ENCODE measurements around the gene GUCY1A2.
"Not testable (repeated sequence)": the region's sequence is repeated elsewhere in the genome, so short reads cannot be mapped to it uniquely, and the experiment has no call there.

Gene GUCY1A2

GRCh38 chr11:107018219-107018901, at the start of gene GUCY1A2:
Gene GUCY1A2, minus strand, starts transcription at chr11:107018476. Its CDS starts 421 bp downstream, at chr11:107018055.
- Histone ChIP-seq H3K27ac (ENCODE audit: low read depth, low read length) (no peak within 1 kb of the TSS), H3K36me3 (ENCODE audit: control insufficient read depth, insufficient read depth, low read length) (no peaks in the 10 kb centered on the region), H3K9ac (ENCODE audit: low read depth, low read length) (peak within 1 kb of the TSS; percentile 24; the same call in 1 of the 2 replicates), H3K4me3 (ENCODE audit: low read depth, low read length) (peak within 1 kb of the TSS; percentile 58), H3K27me3 (ENCODE audit: control insufficient read depth, insufficient read depth, low read length) (peaks cover 23% of the 10 kb centered on the region), H3K9me3 (ENCODE audit: control insufficient read depth, insufficient read depth, low read length) (no peaks in the 10 kb centered on the region), H3K4me1 (ENCODE audit: control insufficient read depth, insufficient read depth, low read length) (peaks cover 4% of the 10 kb centered on the region; the same call in 1 of the 2 replicates)

- no peak overlapping the region for H3K27ac ChIP-seq (ENCODE audit: low read depth, low read length)
Observed at GRCh38 chr11:107054391-107054790, 36.1 kb upstream of the GUCY1A2 start.

GRCh38 chr11:107051332-107051731, 33.1 kb upstream of the GUCY1A2 start:
- H3K27ac ChIP-seq (ENCODE audit: low read depth, low read length); H3K36me3 ChIP-seq (ENCODE audit: control insufficient read depth, insufficient read depth, low read length); H3K4me1 ChIP-seq (ENCODE audit: control insufficient read depth, insufficient read depth, low read length); H3K9ac ChIP-seq (ENCODE audit: low read depth, low read length); H3K27me3 ChIP-seq (ENCODE audit: control insufficient read depth, insufficient read depth, low read length); H3K4me3 ChIP-seq (ENCODE audit: low read depth, low read length): not testable (repeated sequence)
- peaks cover 54% of the 10 kb centered on the region for H3K9me3 ChIP-seq (ENCODE audit: control insufficient read depth, insufficient read depth, low read length)

More at GRCh38 chr11:107054391-107054790, 36.1 kb upstream of the GUCY1A2 start:
- H3K36me3 ChIP-seq (ENCODE audit: control insufficient read depth, insufficient read depth, low read length): no peaks in the 10 kb centered on the region
- no peak overlapping the region for H3K4me3 ChIP-seq (ENCODE audit: low read depth, low read length)
- H3K9me3 ChIP-seq (ENCODE audit: control insufficient read depth, insufficient read depth, low read length): peaks cover 42% of the 10 kb centered on the region
- no peaks in the 10 kb centered on the region for H3K27me3 ChIP-seq (ENCODE audit: control insufficient read depth, insufficient read depth, low read length)
- no peaks in the 10 kb centered on the region for H3K4me1 ChIP-seq (ENCODE audit: control insufficient read depth, insufficient read depth, low read length)
- H3K9ac ChIP-seq (ENCODE audit: low read depth, low read length): no peak overlapping the region

- not testable (repeated sequence) for H3K4me1 ChIP-seq (ENCODE audit: control insufficient read depth, insufficient read depth, low read length); H3K36me3 ChIP-seq (ENCODE audit: control insufficient read depth, insufficient read depth, low read length); H3K9ac ChIP-seq (ENCODE audit: low read depth, low read length); H3K4me3 ChIP-seq (ENCODE audit: low read depth, low read length); H3K27ac ChIP-seq (ENCODE audit: low read depth, low read length); H3K27me3 ChIP-seq (ENCODE audit: control insufficient read depth, insufficient read depth, low read length)
- H3K9me3 ChIP-seq (ENCODE audit: control insufficient read depth, insufficient read depth, low read length): peaks cover 54% of the 10 kb centered on the region
Observed at GRCh38 chr11:107050899-107051298, 32.6 kb upstream of the GUCY1A2 start.

- H3K27ac ChIP-seq (ENCODE audit: low read depth, low read length): no peak overlapping the region
- no peak overlapping the region for H3K9ac ChIP-seq (ENCODE audit: low read depth, low read length)
- H3K27me3 ChIP-seq (ENCODE audit: control insufficient read depth, insufficient read depth, low read length): no peaks in the 10 kb centered on the region
- H3K4me3 ChIP-seq (ENCODE audit: low read depth, low read length): no peak overlapping the region
- no peaks in the 10 kb centered on the region for H3K4me1 ChIP-seq (ENCODE audit: control insufficient read depth, insufficient read depth, low read length)
- H3K9me3 ChIP-seq (ENCODE audit: control insufficient read depth, insufficient read depth, low read length): peaks cover 54% of the 10 kb centered on the region
- no peaks in the 10 kb centered on the region for H3K36me3 ChIP-seq (ENCODE audit: control insufficient read depth, insufficient read depth, low read length)
Observed at GRCh38 chr11:107050121-107050520, 31.8 kb upstream of the GUCY1A2 start.

- Histone ChIP-seq H3K27me3 (ENCODE audit: control insufficient read depth, insufficient read depth, low read length) (no peaks in the 10 kb centered on the region), H3K27ac (ENCODE audit: low read depth, low read length) (no peak overlapping the region), H3K9ac (ENCODE audit: low read depth, low read length) (no peak overlapping the region), H3K4me3 (ENCODE audit: low read depth, low read length) (no peak overlapping the region), H3K9me3 (ENCODE audit: control insufficient read depth, insufficient read depth, low read length) (peaks cover 18% of the 10 kb centered on the region), H3K4me1 (ENCODE audit: control insufficient read depth, insufficient read depth, low read length) (no peaks in the 10 kb centered on the region), H3K36me3 (ENCODE audit: control insufficient read depth, insufficient read depth, low read length) (no peaks in the 10 kb centered on the region)
Observed at GRCh38 chr11:107044503-107044902, 26.2 kb upstream of the GUCY1A2 start.

GRCh38 chr11:107043242-107044006, 25.1 kb upstream of the GUCY1A2 start:
- Histone ChIP-seq H3K27ac (ENCODE audit: low read depth, low read length) (no peak overlapping the region), H3K4me1 (ENCODE audit: control insufficient read depth, insufficient read depth, low read length) (no peaks in the 10 kb centered on the region), H3K9ac (ENCODE audit: low read depth, low read length) (no peak overlapping the region), H3K4me3 (ENCODE audit: low read depth, low read length) (no peak overlapping the region), H3K9me3 (ENCODE audit: control insufficient read depth, insufficient read depth, low read length) (peaks cover 7% of the 10 kb centered on the region), H3K27me3 (ENCODE audit: control insufficient read depth, insufficient read depth, low read length) (no peaks in the 10 kb centered on the region), H3K36me3 (ENCODE audit: control insufficient read depth, insufficient read depth, low read length) (no peaks in the 10 kb centered on the region)

GRCh38 chr11:107042748-107043147, 24.5 kb upstream of the GUCY1A2 start:
- H3K9me3 ChIP-seq (ENCODE audit: control insufficient read depth, insufficient read depth, low read length): peaks cover 5% of the 10 kb centered on the region; the same call in 1 of the 2 replicates
- no peaks in the 10 kb centered on the region for H3K36me3 ChIP-seq (ENCODE audit: control insufficient read depth, insufficient read depth, low read length)
- no peaks in the 10 kb centered on the region for H3K27me3 ChIP-seq (ENCODE audit: control insufficient read depth, insufficient read depth, low read length)
- no peak overlapping the region for H3K4me3 ChIP-seq (ENCODE audit: low read depth, low read length)
- H3K27ac ChIP-seq (ENCODE audit: low read depth, low read length): no peak overlapping the region
- H3K9ac ChIP-seq (ENCODE audit: low read depth, low read length): no peak overlapping the region
- H3K4me1 ChIP-seq (ENCODE audit: control insufficient read depth, insufficient read depth, low read length): no peaks in the 10 kb centered on the region

- Histone ChIP-seq H3K4me1 (ENCODE audit: control insufficient read depth, insufficient read depth, low read length) (no peaks in the 10 kb centered on the region), H3K27me3 (ENCODE audit: control insufficient read depth, insufficient read depth, low read length) (no peaks in the 10 kb centered on the region), H3K36me3 (ENCODE audit: control insufficient read depth, insufficient read depth, low read length) (no peaks in the 10 kb centered on the region), H3K27ac (ENCODE audit: low read depth, low read length) (no peak overlapping the region), H3K9ac (ENCODE audit: low read depth, low read length) (no peak overlapping the region), H3K9me3 (ENCODE audit: control insufficient read depth, insufficient read depth, low read length) (peaks cover 5% of the 10 kb centered on the region; the same call in 1 of the 2 replicates), H3K4me3 (ENCODE audit: low read depth, low read length) (no peak overlapping the region)
Observed at GRCh38 chr11:107041088-107041444, 22.8 kb upstream of the GUCY1A2 start.

GRCh38 chr11:107040433-107041087, 22.3 kb upstream of the GUCY1A2 start:
- no peaks in the 10 kb centered on the region for H3K36me3 ChIP-seq (ENCODE audit: control insufficient read depth, insufficient read depth, low read length)
- peaks cover 5% of the 10 kb centered on the region; the same call in 1 of the 2 replicates for H3K9me3 ChIP-seq (ENCODE audit: control insufficient read depth, insufficient read depth, low read length)
- H3K27me3 ChIP-seq (ENCODE audit: control insufficient read depth, insufficient read depth, low read length): no peaks in the 10 kb centered on the region
- no peak overlapping the region for H3K9ac ChIP-seq (ENCODE audit: low read depth, low read length)
- H3K4me1 ChIP-seq (ENCODE audit: control insufficient read depth, insufficient read depth, low read length): no peaks in the 10 kb centered on the region
- H3K4me3 ChIP-seq (ENCODE audit: low read depth, low read length): no peak overlapping the region
- H3K27ac ChIP-seq (ENCODE audit: low read depth, low read length): no peak overlapping the region

- Histone ChIP-seq H3K4me1 (ENCODE audit: control insufficient read depth, insufficient read depth, low read length) (no peaks in the 10 kb centered on the region), H3K27me3 (ENCODE audit: control insufficient read depth, insufficient read depth, low read length) (no peaks in the 10 kb centered on the region; the same call in 1 of the 2 replicates), H3K36me3 (ENCODE audit: control insufficient read depth, insufficient read depth, low read length) (no peaks in the 10 kb centered on the region), H3K9me3 (ENCODE audit: control insufficient read depth, insufficient read depth, low read length) (no peaks in the 10 kb centered on the region), H3K4me3 (ENCODE audit: low read depth, low read length) (no peak overlapping the region), H3K27ac (ENCODE audit: low read depth, low read length) (no peak overlapping the region), H3K9ac (ENCODE audit: low read depth, low read length) (no peak overlapping the region)
Observed at GRCh38 chr11:107025673-107026072, 7.4 kb upstream of the GUCY1A2 start.

All from HUES48 (cell line).